HUES64 (cell line): ENCODE data around the gene DHRSX.
"Not testable (repeated sequence)": the region's sequence is repeated elsewhere in the genome, so short reads cannot be mapped to it uniquely, and the experiment has no call there.

Source experiments
- H3K27ac ChIP-seq: 2 replicates; pipeline ENCODE4 v1.7.0; 2013; ENCODE audit warnings: low read depth, low read length, inconsistent platforms
- H3K27me3 ChIP-seq: 2 replicates; pipeline ENCODE4 v1.6.1; 2013; ENCODE audit warnings: mild to moderate bottlenecking, low read length; ENCODE audit not compliant: insufficient read depth
- H3K36me3 ChIP-seq: 2 replicates; pipeline ENCODE4 v1.6.1; 2013; ENCODE audit warnings: mild to moderate bottlenecking, low read length; ENCODE audit not compliant: insufficient read depth
- H3K4me1 ChIP-seq: 2 replicates; pipeline ENCODE4 v1.6.1; 2013; ENCODE audit warnings: mild to moderate bottlenecking, low read length, moderate library complexity; ENCODE audit not compliant: insufficient read depth
- H3K4me3 ChIP-seq: 2 replicates; pipeline ENCODE4 v1.5.1; 2013; ENCODE audit warnings: mild to moderate bottlenecking, low read length, moderate library complexity
- H3K9ac ChIP-seq: 2 replicates; pipeline ENCODE4 v1.6.1; 2013; ENCODE audit warnings: mild to moderate bottlenecking, low read depth, low read length
- H3K9me3 ChIP-seq: 2 replicates; pipeline ENCODE4 v1.6.1; 2013; ENCODE audit warnings: low read depth, low read length; ENCODE audit not compliant: insufficient read depth
- WGBS: fragments of 150-250, 120-280 bp; methylation state at CpG from one replicate; pipeline ENCODE4 v1.1.7; 2013; ENCODE audit warnings: missing lambda C conversion rate; 5-methylcytosine and 5-hydroxymethylcytosine counted together

Gene DHRSX

DNA sequence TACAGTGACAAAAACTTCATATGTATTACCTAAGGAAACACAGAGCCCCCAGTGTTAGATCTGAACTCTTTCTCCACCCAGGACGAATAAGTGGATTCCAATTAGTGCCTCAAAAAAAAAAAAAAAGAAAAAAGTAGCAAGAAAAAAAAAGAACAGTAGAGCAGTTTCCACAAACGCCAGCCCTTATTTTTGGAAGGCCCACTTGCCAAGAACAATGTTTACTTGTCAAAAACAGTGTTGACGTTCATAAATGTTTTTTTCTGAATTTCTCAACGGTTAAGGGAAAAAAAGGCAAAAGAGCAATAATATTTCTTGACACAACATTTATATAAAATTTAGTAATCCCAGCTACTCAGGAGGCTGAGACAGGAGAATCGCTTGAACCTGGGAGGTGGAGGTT lies 38.7 kb downstream of the DHRSX start:
- peaks cover 20% of the 10 kb centered on the region for H3K9me3 ChIP-seq
- no peak overlapping the region for H3K4me3 ChIP-seq
- WGBS: 94% methylated on average over 4 of the region's 5 CpGs
- H3K27me3 ChIP-seq: no peaks in the 10 kb centered on the region
- H3K36me3 ChIP-seq: 0 out of 2 replicates have a peak, but pooled peaks cover 3% of the 10 kb centered on the region
- peak overlapping the region; percentile 69; the same call in 1 of the 2 replicates for H3K27ac ChIP-seq
- no peak overlapping the region for H3K9ac ChIP-seq
- peaks cover 14% of the 10 kb centered on the region for H3K4me1 ChIP-seq

DNA sequence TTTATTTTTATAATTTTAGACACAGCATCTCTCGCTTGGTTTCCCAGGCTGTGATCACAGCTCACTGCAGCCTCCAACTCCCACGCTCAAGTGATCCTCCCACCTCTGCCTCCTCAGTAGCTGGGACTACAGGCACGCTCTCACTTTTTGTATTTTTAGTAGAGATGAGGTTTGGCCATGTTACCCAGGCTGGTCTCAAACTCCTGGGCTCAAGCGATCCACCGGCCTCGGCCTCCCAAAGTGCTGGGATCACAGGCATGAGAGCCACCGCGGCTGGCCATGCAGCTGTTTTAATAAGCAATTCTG lies 39.1 kb downstream of the DHRSX start:
- Histone ChIP-seq H3K27me3 (no peaks in the 10 kb centered on the region), H3K9me3 (peaks cover 18% of the 10 kb centered on the region; the same call in 1 of the 2 replicates)
- 92% methylated on average over 8 of the region's 8 CpGs for WGBS

DNA sequence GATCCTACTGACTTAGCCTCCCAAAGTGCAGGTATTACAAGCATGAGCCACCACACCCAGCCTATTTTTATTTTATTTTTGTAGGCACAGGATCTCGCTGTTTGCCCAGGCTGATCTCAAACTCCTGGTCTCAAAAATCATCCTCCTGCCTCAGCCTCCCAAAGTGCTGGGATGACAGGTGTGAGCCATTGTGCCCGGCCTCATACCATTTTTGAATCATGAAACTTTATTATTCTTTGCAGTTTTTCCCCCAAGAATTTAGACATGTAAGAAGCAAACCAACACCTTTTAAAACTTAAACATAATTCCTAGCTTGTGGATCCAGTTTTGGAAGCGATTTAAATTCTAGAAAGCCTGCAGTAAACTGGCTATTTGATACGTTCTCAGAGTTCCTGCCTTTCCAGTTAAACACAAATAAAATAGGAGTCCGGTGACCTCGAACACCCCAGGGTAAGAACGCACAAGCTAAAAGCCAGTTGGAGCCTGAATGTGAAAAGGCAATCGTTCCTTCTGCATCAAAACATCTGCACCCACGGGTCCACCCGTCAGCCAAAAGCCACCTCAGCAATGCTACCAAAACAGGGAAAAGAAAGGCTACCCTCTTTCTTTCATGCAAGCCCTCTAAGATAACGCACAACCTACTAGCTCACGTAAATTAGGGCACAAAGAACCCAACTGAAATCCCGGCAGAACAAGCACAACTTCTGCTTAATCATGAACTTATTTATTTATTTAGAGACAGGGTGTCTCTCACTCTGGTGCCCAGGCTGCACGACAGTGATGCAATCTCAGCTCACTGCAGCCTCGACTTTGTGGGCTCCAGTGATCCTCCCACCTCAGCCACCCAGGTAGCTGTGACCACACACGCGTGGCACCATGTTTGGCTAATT lies 39.7 kb downstream of the DHRSX start:
- 91% methylated on average over 10 of the region's 17 CpGs for WGBS
- not testable (repeated sequence) for H3K27me3 ChIP-seq, H3K27ac ChIP-seq, H3K4me3 ChIP-seq, H3K36me3 ChIP-seq, H3K9ac ChIP-seq
- H3K9me3 ChIP-seq: peaks cover 16% of the 10 kb centered on the region; the same call in 1 of the 2 replicates
- peaks cover 14% of the 10 kb centered on the region for H3K4me1 ChIP-seq

More for the DNA sequence above, 39.1 kb downstream of the DHRSX start:
- no peak overlapping the region for H3K9ac ChIP-seq
- H3K4me1 ChIP-seq: peaks cover 14% of the 10 kb centered on the region
- H3K36me3 ChIP-seq: 0 out of 2 replicates have a peak, but pooled peaks cover 3% of the 10 kb centered on the region
- H3K27ac ChIP-seq: no peak overlapping the region
- H3K4me3 ChIP-seq: no peak overlapping the region

DNA sequence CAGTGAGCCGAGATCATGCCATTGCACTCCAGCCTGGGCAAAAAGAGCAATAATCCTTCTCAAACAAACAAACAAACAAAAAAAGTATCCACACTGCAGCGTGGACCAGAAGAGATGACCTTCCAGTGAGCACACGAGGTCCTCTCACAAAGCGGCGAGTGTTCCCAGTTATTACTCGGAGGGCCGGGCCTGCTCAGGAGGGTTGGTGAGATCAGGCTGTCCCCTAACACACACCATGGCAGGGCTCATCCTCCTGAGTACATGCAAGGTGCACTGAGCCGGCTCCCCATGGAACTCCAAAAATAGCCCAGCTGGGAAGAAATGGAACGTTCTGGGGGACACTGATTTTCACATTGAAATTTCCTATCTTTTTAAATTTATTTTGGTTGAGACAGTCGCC lies 40.7 kb downstream of the DHRSX start:
- not testable (repeated sequence) for H3K27me3 ChIP-seq, H3K36me3 ChIP-seq, H3K9me3 ChIP-seq, H3K9ac ChIP-seq, H3K27ac ChIP-seq, H3K4me3 ChIP-seq
- WGBS: 90% methylated on average over 8 of the region's 10 CpGs
- peaks cover 14% of the 10 kb centered on the region for H3K4me1 ChIP-seq

DNA sequence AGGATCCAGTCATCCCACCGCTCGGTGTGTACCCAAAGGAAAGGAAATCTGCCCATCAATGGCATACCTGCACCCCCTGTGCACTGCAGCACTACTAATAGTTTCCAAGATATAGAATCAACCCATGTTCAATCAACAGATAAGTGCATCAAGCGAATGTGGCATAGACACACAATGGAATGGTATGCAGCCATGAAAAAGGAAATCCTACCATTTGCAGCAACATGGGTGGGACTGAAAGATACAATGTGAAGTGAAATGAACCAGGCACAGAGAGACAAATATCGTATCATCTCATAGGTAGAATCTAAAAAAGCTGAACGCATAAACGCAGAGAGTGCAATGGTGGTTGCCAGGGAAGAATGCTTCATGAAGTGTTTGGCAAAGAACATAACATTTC lies 42.5 kb downstream of the DHRSX start:
- no peaks in the 10 kb centered on the region for H3K27me3 ChIP-seq

DNA sequence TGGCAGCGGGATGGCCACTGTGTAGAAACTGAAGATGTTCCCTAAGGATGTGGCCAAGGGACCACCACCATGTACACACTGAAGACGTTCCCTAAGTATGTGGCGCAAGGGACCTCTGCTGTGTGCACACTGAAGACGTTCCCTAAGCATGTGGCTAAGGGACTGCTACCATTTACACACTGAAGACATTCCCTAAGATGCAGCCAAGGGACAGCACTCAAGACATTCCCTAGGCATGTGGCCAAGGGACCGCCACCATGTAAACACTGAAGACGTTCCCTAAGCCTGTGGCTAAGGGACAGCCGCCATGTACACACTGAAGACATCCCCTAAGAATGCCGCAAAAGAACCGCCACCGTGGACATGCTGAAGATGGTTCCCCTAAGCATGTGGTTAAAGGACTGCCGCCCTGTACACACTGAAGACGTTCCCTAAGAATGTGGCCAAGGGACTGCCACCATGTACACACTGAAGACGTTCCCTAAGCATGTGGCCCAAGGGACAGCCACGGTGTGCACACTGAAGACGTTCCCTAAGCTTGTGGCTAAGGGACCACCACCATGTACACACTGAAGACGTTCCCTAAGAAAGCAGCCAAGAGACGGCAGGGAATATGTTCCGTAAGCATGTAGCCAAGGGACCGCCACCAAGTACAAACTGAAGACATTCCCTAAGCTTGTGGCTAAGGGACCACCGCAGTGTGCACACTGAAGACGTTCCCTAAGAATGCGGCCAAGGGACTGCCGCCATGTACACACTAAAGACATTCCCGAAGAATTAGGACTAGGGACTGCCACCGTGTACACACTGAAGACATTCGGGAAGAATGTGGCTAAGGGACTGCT lies 43.3 kb downstream of the DHRSX start:
- no peak overlapping the region for H3K4me3 ChIP-seq
- peaks cover 4% of the 10 kb centered on the region; the same call in 1 of the 2 replicates for H3K4me1 ChIP-seq
- H3K27me3 ChIP-seq: no peaks in the 10 kb centered on the region
- H3K9me3 ChIP-seq: no peaks in the 10 kb centered on the region
- peak overlapping the region; percentile 28; the same call in 1 of the 2 replicates for H3K27ac ChIP-seq
- WGBS: 86% methylated on average over 26 of the region's 26 CpGs
- no peak overlapping the region for H3K9ac ChIP-seq
- H3K36me3 ChIP-seq: no peaks in the 10 kb centered on the region

More for the DNA sequence above, 42.5 kb downstream of the DHRSX start:
- Histone ChIP-seq H3K27ac (no peak overlapping the region), H3K4me3 (no peak overlapping the region), H3K4me1 (peaks cover 12% of the 10 kb centered on the region), H3K9ac (no peak overlapping the region), H3K36me3 (no peaks in the 10 kb centered on the region), H3K9me3 (no peaks in the 10 kb centered on the region)
- WGBS: 97% methylated on average over 6 of the region's 6 CpGs

DNA sequence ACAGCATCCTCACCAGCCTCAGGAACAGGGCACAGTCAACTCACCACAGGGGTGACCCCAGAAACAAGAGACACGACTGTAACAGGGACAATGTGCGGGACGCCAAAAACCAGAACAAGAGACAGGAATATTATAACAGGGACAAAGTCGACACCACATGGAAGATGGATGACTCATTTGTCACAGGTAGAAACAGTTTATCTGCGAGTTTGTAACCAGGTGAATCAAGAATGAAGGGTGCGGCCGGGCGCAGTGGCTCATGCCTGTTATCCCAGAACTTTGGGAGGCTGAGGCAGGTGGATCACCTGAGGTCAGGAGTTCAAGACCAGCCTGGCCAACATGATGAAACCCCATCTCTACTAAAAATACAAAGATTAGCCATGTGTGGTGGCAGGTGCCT lies 44.7 kb downstream of the DHRSX start:
- not testable (repeated sequence) for H3K4me3 ChIP-seq, H3K9me3 ChIP-seq, H3K27ac ChIP-seq, H3K9ac ChIP-seq, H3K4me1 ChIP-seq, H3K27me3 ChIP-seq, H3K36me3 ChIP-seq
- 96% methylated on average over 8 of the region's 8 CpGs for WGBS

DNA sequence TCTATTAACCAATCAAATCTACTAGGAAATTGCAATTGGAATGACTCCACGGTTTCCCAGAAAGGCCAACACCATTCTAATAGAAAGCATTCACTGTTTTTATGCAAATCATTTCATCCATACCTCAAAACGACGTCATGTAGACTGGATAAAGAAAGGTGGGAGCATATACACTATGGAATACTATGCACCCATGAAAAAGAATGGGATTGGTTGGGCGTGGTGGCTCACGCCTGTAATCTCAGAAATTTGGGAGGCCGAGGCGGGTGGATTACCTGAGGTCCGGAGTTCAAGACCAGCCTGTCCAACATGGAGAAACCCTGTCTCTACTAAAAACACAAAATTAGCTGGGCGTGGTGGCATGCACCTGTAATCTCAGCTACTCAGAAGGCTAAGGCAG lies 46.2 kb downstream of the DHRSX start:
- not testable (repeated sequence) for H3K9ac ChIP-seq, H3K36me3 ChIP-seq, H3K9me3 ChIP-seq, H3K27me3 ChIP-seq, H3K4me3 ChIP-seq, H3K27ac ChIP-seq
- peaks cover 13% of the 10 kb centered on the region; the same call in 1 of the 2 replicates for H3K4me1 ChIP-seq
- 97% methylated on average over 9 of the region's 9 CpGs for WGBS

DNA sequence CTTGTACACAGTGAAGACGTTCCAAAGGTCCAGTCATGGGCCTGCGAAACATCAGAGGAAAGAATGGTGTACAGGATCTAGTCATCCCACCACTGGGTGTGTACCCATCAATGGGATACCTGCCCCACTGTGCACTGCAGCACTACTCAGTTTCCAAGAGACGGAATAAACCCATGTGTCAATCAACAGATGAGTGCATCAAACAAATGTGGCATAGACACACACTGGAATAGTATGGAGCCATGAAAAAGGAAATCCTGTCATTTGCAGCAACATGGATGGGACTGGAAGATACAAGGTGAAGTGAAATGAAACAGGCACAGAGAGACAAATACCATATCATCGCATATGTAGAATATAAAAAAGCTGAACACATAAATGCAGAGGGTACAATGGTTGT lies 48.0 kb downstream of the DHRSX start:
- Histone ChIP-seq H3K9me3 (no peaks in the 10 kb centered on the region), H3K4me1 (peaks cover 15% of the 10 kb centered on the region; the same call in 1 of the 2 replicates), H3K27me3 (no peaks in the 10 kb centered on the region), H3K27ac (no peak overlapping the region), H3K9ac (no peak overlapping the region), H3K36me3 (no peaks in the 10 kb centered on the region), H3K4me3 (no peak overlapping the region)
- WGBS: 98% methylated on average over 4 of the region's 4 CpGs

DNA sequence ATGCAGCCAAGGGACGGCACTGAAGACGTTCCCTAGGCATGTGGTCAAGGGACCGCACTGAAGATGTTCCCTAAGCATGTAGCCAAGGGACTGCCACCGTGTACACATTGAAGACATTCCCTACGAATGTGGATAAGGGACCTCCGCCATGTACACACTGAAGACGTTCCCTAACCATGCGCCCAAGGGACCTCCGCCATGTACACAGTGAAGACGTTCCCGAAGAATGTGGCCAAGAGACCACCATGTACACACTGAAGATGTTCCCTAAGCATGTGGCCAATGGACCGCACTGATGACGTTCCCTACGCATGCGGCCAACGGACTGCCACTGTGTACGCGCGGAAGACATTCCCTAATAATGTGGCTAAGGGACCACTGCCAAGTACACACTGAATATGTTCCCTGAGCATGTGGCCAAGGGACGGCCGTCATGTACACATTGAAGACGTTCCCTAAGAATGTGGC lies 48.4 kb downstream of the DHRSX start:
- Histone ChIP-seq H3K36me3 (no peaks in the 10 kb centered on the region), H3K9ac (no peak overlapping the region), H3K9me3 (no peaks in the 10 kb centered on the region), H3K27ac (no peak overlapping the region), H3K4me1 (peaks cover 15% of the 10 kb centered on the region; the same call in 1 of the 2 replicates), H3K4me3 (no peak overlapping the region), H3K27me3 (no peaks in the 10 kb centered on the region)
- 90% methylated on average over 22 of the region's 22 CpGs for WGBS
